ENCODE results near the gene PLEK.

GRCh38 chr2:68391099-68391498, 26.0 kb downstream of the PLEK start:
- TF ChIP-seq CTCF (IDR thresholded peaks at IDR 0.05) = no peak
- no peak for TF ChIP-seq POLR2A (IDR thresholded peaks at IDR 0.05)

Data from vagina (tissue), 2 donors.